KOPT-K1 (cell line): ENCODE results near the gene SLC9A3.

Source experiments
- H3K27ac ChIP-seq: fragments of 200-600 bp; sonication (generic); 2 replicates; pipeline ENCODE4 v1.5.1; 2016; ENCODE audit warnings: antibody characterized with exemption, mild to moderate bottlenecking, low read depth, low read length; ENCODE audit not compliant: poor library complexity, severe bottlenecking
- H3K36me3 ChIP-seq: fragments of 200-600 bp; sonication (generic); 2 replicates; pipeline ENCODE4 v1.5.1; 2017; ENCODE audit warnings: antibody characterized with exemption, mild to moderate bottlenecking, low read length, moderate library complexity; ENCODE audit not compliant: insufficient read depth
- H3K9me3 ChIP-seq: fragments of 200-600 bp; sonication (generic); 2 replicates; pipeline ENCODE4 v1.5.1; 2017; ENCODE audit warnings: antibody characterized with exemption, low read length, mild to moderate bottlenecking; ENCODE audit not compliant: insufficient read depth, poor library complexity, severe bottlenecking

SLC9A3 gene

DNA sequence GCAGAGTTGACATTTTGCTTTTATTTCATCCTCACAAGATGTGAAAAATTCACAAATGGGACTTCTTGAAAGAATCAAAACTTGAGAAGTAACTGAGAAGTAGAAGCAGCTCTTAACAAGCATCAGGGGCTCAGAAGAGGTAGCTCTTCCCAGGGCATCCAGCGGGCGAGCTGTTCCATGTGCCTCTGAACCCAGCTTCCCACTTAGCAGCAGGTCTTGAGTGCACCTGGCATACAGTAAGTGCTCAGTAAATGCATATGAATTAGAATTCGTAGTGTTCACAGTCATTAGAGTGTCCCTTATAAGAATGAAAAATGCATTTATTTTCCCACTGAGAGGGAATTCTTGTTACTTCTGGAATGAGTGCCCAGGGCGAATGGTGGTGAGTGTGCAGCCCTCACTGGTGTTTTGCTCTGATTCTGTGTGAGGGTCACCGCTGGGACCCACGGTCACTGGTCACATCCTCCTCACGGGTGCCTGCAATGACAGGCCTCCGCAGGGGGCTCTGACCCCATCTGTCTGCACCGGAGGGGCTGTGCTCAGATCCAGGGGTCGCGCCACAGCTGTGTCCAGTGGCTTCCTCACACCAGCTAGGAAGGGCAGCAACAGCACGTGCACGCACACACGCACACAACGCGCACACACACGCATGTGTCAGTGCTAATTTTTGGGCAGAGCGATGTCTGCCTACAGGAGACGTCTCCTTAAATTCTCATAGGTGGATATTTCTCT is 54.3 kb downstream of the SLC9A3 start:
- H3K36me3 ChIP-seq, result peaks cover 47% of the 10 kb centered on the region
- no peak overlapping the region for H3K27ac ChIP-seq
- no peaks in the 10 kb centered on the region for H3K9me3 ChIP-seq

DNA sequence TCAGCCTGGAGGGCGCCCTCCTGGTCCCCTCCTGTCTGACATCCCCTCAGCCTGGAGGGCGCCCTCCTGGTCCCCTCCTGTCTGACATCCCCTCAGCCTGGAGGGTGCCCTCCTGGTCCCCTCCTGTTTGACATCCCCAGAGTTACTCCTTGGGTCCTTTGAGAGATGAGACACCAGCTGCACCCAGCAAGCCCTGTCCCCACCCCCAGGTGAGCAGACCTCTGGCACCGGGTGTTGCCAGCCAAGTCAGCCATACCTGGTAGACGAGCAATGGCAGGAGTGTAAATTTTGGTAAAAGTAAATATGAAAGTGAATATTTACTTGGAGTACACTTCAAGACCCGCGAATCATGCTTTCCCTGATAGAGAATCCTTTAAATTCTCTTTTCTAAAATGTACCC is 55.8 kb downstream of the SLC9A3 start:
- no peaks in the 10 kb centered on the region for H3K9me3 ChIP-seq
- peaks cover 62% of the 10 kb centered on the region for H3K36me3 ChIP-seq
- no peak overlapping the region for H3K27ac ChIP-seq

DNA sequence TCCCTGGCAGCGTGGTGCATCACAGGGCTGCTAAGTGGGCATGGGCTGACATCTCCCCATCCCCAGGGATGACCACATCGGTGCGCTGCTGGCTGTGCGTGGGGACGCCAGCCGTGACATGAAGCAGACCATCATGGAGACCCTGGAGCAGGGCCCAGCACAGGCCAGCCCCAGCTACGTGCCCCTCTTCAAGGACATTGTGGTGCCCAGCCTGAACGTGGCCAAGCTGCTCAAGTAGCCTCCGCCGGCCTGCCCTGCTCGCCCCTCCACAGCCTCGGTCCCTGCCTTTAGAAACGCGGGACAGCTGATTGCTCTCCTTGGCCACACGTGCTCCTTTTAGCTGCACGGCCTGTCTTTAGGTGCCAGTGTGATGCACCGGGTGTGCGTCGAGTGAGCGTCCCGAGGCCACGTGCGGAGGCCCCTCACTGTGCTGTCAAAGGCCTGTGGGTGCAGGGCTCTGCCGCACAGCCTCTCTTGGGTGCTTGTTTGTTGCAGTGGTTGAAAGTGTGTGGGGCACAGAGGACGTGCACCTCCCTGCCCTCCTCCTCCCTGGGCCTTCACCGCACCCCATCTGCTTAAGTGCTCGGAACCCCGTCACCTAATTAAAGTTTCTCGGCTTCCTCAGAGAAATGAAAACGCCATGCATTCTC is 57.5 kb downstream of the SLC9A3 start:
- Histone ChIP-seq H3K9me3 (no peaks in the 10 kb centered on the region), H3K27ac (no peak overlapping the region), H3K36me3 (peaks cover 79% of the 10 kb centered on the region)

DNA sequence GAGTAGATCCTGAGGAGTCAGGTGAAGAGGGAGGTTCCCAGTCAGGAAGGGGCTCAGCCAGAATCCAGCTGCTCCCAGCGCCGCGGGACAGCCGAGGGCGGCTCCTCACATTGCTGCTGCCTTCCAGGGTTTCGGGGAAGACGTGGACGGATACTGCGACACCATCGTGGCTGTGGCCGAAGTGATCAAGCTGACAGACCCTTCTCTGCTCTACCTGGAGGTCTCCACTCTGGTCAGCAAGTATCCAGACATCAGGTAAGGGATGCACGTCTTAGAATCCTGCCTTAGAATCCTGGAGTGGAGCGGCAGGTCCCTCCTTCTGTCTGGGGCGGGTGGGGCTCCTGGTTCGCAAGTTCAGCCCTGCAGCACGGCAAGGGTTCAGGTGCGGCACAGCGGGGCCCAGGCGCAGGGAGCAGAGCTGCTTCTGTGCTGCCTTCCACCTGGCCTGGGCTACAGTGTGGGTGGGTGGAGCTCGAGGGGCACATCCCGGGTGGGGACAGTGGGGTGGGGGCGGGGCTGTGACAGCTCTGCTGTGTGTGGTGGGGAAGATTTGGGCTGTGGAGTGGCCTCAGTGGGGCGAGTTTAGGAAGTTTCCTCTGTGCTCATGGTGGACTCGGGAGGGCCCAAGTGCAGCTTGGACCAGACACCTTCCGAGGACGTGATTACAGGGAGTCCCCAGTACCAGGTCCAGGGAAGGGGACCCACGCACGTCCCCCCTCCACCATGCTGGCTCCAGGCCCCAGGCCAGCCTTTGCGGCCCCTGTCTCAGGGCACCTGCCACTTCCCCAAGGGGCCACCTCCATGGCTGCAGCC is 58.5 kb downstream of the SLC9A3 start:
- Histone ChIP-seq H3K27ac (no peak overlapping the region), H3K36me3 (peaks cover 78% of the 10 kb centered on the region), H3K9me3 (no peaks in the 10 kb centered on the region)

DNA sequence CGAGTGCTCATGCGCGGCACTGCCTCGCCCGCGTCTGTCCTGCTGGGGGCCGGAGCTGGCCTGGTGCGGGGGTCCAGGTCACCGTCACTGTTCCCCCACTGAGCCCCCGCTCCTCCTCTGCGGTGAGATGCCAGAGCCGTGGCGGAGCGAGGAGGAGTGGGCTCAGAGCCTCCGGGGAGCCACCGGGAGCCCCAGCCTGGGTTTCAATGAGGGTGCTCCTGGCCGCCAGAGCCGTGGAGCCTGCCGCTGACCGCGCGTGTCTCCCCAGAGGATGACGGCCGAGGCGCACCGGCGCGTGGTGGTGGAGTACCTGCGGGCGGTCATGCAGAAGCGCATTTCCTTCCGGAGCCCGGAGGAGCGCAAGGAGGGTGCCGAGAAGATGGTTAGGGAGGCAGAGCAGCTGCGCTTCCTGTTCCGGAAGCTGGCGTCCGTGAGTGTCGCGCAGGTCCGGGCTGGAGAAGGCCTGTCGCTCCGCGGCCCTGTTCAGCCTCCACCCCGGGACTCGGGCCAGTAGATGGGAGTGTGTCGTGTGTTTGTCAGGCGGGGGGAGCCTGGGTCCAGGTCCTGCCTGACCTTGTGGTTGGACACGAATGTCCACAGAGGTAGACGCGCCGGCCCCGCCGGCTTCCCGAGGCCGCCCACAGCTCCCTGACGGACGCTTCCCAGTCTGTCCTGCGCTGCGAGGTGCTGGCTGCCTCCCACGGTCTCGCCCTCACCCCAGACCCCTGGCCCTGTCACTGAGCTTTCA is 59.2 kb downstream of the SLC9A3 start:
- H3K36me3 ChIP-seq, result peaks cover 80% of the 10 kb centered on the region
- H3K9me3 ChIP-seq, result no peaks in the 10 kb centered on the region
- H3K27ac ChIP-seq, result no peak overlapping the region

DNA sequence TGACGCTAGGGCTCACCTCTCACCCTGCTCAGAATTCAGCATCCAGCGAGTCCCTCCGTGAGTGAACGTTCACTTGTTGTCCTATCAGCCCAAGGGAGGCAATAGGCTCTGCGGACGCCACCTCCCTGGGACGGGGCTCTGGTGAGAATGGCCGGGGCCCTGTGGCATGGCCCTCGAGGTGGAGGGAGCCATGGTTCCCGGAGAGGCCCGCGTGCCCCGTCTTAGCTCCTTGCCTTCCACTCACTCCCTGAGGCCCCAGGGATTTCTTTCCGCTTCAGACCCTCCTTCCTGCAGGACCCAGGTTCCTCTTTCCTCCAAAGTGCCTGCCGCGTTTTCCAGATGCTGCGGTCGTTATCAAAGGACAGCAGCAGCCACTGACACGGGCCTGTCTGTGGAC is 59.8 kb downstream of the SLC9A3 start:
- Histone ChIP-seq H3K9me3 (no peaks in the 10 kb centered on the region), H3K27ac (no peak overlapping the region), H3K36me3 (peaks cover 80% of the 10 kb centered on the region)

DNA sequence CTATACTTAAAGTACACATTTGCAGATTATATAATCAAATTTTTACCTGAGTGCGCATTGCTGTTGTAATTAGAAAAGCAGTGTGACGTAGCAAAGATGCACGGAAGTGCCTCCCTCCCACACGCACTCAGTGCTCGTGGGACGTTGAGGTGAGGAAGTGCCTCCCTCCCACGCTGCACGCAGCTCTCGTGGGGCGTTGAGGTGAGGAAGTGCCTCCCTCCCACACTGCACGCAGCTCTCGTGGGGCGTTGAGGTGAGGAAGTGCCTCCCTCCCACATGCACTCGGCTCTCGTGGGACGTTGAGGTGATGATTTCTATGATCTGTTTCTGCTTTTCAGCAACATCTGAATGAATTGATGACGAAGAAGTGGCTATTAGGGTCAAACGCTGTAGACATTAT is 60.3 kb downstream of the SLC9A3 start:
- Histone ChIP-seq H3K36me3 (peaks cover 80% of the 10 kb centered on the region), H3K27ac (no peak overlapping the region), H3K9me3 (no peaks in the 10 kb centered on the region)

DNA sequence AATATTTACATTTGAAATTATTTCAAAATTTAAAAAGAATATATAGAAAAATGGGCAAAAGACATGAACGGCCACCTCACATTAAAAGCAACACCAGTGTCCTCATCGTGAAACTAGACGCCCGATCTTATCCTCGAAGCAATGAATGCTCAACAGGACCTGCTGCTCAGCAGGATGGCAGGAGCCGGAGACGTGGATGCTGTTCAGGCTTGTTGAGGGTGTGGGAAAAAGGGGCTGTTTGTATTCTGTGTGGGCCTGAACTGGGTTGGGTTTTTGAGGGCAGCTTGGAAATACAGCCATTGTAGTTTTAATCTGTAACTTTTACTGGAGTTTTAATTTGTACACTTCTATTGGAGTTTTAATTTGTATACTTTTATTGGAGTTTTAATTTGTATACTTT is 60.9 kb downstream of the SLC9A3 start:
- H3K36me3 ChIP-seq, result peaks cover 85% of the 10 kb centered on the region

DNA sequence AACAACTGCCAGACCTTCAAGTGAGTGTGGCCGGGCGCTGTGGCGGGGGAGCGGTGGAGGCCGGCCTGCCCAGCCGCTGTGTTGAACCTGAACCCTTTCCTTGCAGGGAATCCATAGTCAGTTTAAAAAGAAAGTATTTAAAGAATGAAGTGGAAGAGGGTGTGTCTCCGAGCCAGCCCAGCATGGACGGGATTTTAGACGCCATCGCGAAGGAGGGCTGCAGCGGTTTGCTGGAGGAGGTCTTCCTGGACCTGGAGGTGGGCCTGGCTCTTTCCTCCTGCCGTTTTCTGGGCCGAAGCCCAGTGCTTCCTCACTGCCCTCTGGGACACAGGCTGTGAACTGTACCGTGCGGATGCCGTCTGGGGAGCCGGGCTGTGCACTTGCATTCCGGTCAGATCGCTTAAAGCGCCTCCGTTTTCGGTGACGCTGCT is 62.2 kb downstream of the SLC9A3 start:
- H3K9me3 ChIP-seq, result no peaks in the 10 kb centered on the region
- H3K27ac ChIP-seq, result no peak overlapping the region
- H3K36me3 ChIP-seq, result peaks cover 96% of the 10 kb centered on the region

More for the DNA sequence above, 60.9 kb downstream of the SLC9A3 start:
- H3K9me3 ChIP-seq, result no peaks in the 10 kb centered on the region
- H3K27ac ChIP-seq, result no peak overlapping the region

DNA sequence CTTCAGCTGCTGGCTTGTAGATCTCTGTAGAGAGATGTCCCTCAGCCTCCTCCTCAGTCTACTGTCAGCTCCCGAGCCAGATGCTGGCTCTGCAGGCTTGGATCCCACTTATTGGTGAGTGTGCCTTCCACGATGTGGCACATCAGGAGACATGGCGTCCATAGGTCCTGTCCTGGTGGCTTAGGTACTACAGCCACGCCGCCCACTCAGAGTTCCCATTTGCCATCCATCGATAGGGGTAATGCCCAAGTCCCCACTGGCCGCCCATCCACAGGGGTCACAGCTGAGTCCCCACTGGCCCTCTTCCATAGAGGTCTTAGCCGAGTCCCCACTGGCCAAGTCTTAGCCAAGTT is 64.0 kb downstream of the SLC9A3 start:
- Histone ChIP-seq H3K27ac (no peak overlapping the region), H3K36me3 (peaks cover 96% of the 10 kb centered on the region), H3K9me3 (no peaks in the 10 kb centered on the region)

DNA sequence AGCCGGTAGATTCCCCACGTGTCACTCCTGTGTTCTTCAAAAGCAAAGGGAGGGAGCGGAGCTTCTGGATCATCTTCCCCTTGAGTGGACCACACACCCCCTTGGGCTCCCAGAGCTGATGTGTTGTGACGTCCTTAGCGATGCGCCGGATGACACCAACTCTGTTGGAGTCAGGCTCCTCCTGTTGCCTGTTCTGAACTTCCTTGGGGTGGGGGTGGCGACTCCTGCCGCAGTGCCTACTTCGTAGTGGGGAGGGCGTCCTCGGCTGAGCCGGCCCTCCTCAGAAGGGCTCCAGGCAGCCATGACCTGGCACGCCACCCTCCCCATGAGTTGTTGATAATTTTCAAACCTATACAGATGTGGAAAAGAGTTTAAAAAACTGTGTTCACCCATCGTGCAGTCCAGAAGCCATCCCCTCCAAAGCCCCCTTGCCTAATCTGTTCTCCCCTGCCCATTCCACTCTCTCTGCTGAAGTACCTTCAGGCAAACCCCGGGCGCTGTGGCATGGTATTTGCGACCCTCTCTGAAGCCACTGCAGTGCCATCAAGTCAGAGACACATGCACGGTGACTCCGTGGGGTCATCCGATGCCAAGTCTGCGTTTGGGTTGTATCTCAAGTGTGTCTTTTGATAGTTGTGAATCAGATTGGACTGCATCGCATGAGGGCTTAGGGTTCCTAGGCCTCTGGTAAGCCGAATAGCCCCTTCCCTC is 64.5 kb downstream of the SLC9A3 start:
- no peak overlapping the region for H3K27ac ChIP-seq
- no peaks in the 10 kb centered on the region for H3K9me3 ChIP-seq
- H3K36me3 ChIP-seq, result peaks cover 96% of the 10 kb centered on the region

DNA sequence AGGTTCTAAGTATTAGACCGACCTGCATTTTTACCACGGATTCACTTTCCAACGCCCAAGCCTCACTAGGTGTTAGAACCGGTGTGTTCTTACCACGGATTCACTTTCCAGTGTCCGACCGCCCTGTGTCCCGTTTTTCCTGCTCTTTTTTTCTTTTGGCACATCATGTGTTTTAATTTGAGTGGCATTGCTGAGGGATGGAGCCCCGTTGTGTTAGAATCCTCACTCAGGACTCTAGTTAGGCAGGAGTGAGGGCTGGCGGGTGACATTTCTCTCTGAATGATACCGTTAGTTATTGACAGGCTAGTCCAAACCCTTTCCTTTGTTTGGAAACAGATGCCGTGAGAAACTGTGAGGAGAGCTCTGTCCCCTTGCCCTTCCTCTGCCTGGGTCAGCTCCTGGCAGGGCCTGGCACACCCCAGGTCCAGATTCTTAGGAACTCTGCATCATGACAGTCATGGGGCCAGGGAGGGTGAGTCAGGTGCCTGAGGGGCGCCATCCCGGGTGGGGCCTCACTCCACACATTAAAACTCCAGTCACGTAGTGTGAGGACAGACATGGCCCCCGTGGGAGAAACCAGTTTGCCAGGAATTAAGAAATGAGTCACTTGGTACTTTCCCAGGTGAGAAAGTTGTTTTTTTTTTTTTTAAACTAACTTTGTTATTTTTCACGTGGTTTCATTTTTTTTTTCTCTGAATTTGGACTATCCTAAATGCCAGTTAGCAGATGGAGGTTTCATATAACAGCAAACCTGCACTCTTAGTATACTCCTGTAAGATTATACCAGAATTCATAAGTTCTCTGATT is 65.5 kb downstream of the SLC9A3 start:
- no peaks in the 10 kb centered on the region for H3K9me3 ChIP-seq
- H3K27ac ChIP-seq, result no peak overlapping the region
- peaks cover 96% of the 10 kb centered on the region for H3K36me3 ChIP-seq

DNA sequence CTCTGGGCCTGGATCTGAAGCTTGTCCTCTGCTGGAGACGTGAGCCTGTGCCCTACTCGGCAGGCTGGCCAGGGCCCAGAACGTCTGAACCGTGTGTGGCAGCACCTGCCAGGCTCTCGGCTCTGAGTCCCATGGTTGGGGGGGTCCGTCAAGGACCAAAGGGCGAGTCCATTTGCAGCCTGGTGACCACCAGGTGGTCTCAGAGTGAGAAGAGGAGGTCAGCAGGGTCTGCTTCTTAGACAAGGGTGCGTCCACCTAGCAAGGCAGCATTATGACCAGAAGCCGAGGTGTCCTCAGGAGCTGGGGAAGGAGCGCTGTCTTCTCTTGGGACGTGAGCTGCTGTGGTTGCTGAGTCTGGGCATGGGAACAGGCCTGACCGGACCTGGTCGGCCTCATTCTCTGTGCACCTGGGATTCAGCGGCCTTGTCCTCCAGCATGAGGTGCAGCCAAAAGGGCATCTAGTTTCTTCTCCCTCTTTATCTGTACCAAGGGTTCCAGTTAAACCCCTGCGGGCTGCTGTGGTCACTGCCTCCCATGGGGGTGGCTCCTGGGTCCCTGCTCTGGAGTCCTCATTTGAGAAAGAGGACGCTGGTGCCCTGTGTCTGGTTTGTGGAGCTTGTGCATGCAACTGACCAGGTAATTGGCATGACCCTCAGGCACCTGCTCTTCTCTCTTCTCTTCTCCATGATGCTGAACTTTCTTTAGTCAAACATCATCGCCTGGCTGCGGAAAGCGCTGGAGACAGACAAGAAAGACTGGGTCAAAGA is 66.9 kb downstream of the SLC9A3 start:
- Histone ChIP-seq H3K27ac (no peak overlapping the region), H3K9me3 (peaks cover 2% of the 10 kb centered on the region), H3K36me3 (peaks cover 96% of the 10 kb centered on the region)
